CD8-positive, alpha-beta memory T cell (primary cell): Measurements from ENCODE around the gene PEX16. TPM values are rescaled to one million over a fixed set of nuclear protein-coding genes. Genes with fewer than 3 reads are reported as not detected.
"Not testable (repeated sequence)": the region's sequence is repeated elsewhere in the genome, so short reads cannot be mapped to it uniquely, and the experiment has no call there.

Experiments used
- CTCF ChIA-PET: fragments of 350-600 bp; sonication (Branson Sonifier 250); formaldehyde crosslinking; loops from one replicate; lab custom pipeline; 2021; ENCODE audit warnings: antibody characterized with exemption; lab: Charles Lee
- POLR2A ChIA-PET: fragments of 350-600 bp; sonication (Branson Sonifier 250); formaldehyde crosslinking; loops from one replicate; lab custom pipeline; 2021; ENCODE audit warnings: antibody characterized with exemption; lab: Charles Lee
- DNase-seq, 5 donors: peaks; one replicate each; pipeline versions ENCODE4 v3.0.0 to v3.0.0-alpha.2; 2020 to 2022; ENCODE audit warnings: mixed read lengths in 1 of 5
- H3K27ac ChIP-seq: one replicate; pipeline ENCODE4 v1.7.0; 2013; ENCODE audit warnings: low read depth, mild to moderate bottlenecking, low read length, moderate library complexity
- H3K27me3 ChIP-seq: 2 replicates; pipeline ENCODE4 v1.7.0; 2013; ENCODE audit warnings: low read length, mild to moderate bottlenecking; ENCODE audit not compliant: insufficient read depth, poor library complexity, severe bottlenecking
- H3K36me3 ChIP-seq: 2 replicates; pipeline ENCODE4 v1.7.0; 2013; ENCODE audit warnings: mild to moderate bottlenecking, low read length, moderate library complexity; ENCODE audit not compliant: insufficient read depth
- H3K4me1 ChIP-seq: 2 replicates; pipeline ENCODE4 v1.7.0; 2013; ENCODE audit warnings: mild to moderate bottlenecking, low read length, moderate library complexity; ENCODE audit not compliant: insufficient read depth
- H3K4me3 ChIP-seq: 2 replicates; pipeline ENCODE4 v1.7.0; 2013; ENCODE audit warnings: mild to moderate bottlenecking, low read length
- H3K9me3 ChIP-seq: 2 replicates; pipeline ENCODE4 v1.7.0; 2013; ENCODE audit warnings: mild to moderate bottlenecking, low read length
- H3K27ac Mint-ChIP-seq, 8 donors: one replicate each; pipeline ENCODE4 v1.8.0; 2020 to 2021; ENCODE audit warnings: mixed read lengths in 8 of 8, mild to moderate bottlenecking in 6 of 8, inconsistent platforms in 3 of 8, moderate library complexity in 3 of 8
- H3K27me3 Mint-ChIP-seq, 2 donors: one replicate each; pipeline ENCODE4 v1.8.0; 2020 to 2021; ENCODE audit warnings: mixed read lengths in 2 of 2, mild to moderate bottlenecking in 1 of 2, moderate library complexity in 1 of 2
- H3K36me3 Mint-ChIP-seq, 3 donors: one replicate each; pipeline ENCODE4 v1.8.0; 2020 to 2021; ENCODE audit warnings: mixed read lengths in 3 of 3, inconsistent platforms in 1 of 3, mild to moderate bottlenecking in 1 of 3
- H3K4me1 Mint-ChIP-seq, 3 donors: one replicate each; pipeline ENCODE4 v1.8.0; 2020 to 2021; ENCODE audit warnings: mixed read lengths in 3 of 3, inconsistent platforms in 1 of 3, mild to moderate bottlenecking in 1 of 3
- H3K4me3 Mint-ChIP-seq, 7 donors: one replicate each; pipeline ENCODE4 v1.8.0; 2020 to 2021; ENCODE audit warnings: mixed read lengths in 7 of 7, mild to moderate bottlenecking in 6 of 7, moderate library complexity in 4 of 7, inconsistent platforms in 2 of 7
- H3K9me3 Mint-ChIP-seq, 5 donors: one replicate each; pipeline ENCODE4 v1.8.0; 2020 to 2022; ENCODE audit warnings: mixed read lengths in 5 of 5, mild to moderate bottlenecking in 3 of 5, moderate library complexity in 2 of 5, inconsistent platforms in 1 of 5
- polyA plus RNA-seq: library from polyadenylated mRNA; unstranded; fragments of 300-500 nt; fragmentation: Illumina TruSeq; gene quantifications from one replicate; pipeline ENCODE4 v1.2.3, GENCODE V29; 2021
- total RNA-seq, 2 experiments: library from RNA; stranded (reverse); gene quantifications; one replicate each; pipeline ENCODE4 v1.2.3, GENCODE V29; 2021

PEX16 gene
- total and polyA plus RNA-seq, 3 experiments from 2014 or later: 35.1 to 63.4 (median 43.2) TPM

GRCh38 chr11:45905576-45905975 lies 12.1 kb downstream of the PEX16 start:
- H3K27me3 ChIP-seq, H3K27ac ChIP-seq, H3K4me3 ChIP-seq, H3K36me3 ChIP-seq, H3K27me3 Mint-ChIP-seq, CTCF ChIA-PET, H3K4me1 ChIP-seq, H3K9me3 ChIP-seq, H3K9me3 Mint-ChIP-seq, DNase-seq, H3K4me3 Mint-ChIP-seq, POLR2A ChIA-PET: not testable (repeated sequence)
- Mint-ChIP-seq H3K4me1 (peaks cover 3 to 23% (median 7%) of the 10 kb centered on the region in 3 donors), H3K36me3 (peaks cover 0 to 17% (median 0%) of the 10 kb centered on the region in 3 donors), H3K27ac (peak overlapping the region in 1 of 8 donors; percentile 43)

- no peak overlapping the region for H3K27ac ChIP-seq
- H3K36me3 ChIP-seq: no peaks in the 10 kb centered on the region
- H3K4me3 ChIP-seq: no peak overlapping the region
- POLR2A ChIA-PET: interaction anchor here (0.5 kb wide), 1 partner anchor 18 kb away, joined by 7 read pairs; no protein-coding TSS in a partner anchor
- peaks cover 4 to 7% of the 10 kb centered on the region in 2 donors for H3K27me3 Mint-ChIP-seq
- no peaks in the 10 kb centered on the region for H3K9me3 ChIP-seq
- H3K27ac Mint-ChIP-seq: peak overlapping the region in 1 of 8 donors; percentile 43
- DNase-seq: no peak
- H3K4me3 Mint-ChIP-seq: no peak overlapping the region
- no peaks in the 10 kb centered on the region for H3K9me3 Mint-ChIP-seq
- H3K4me1 ChIP-seq: no peaks in the 10 kb centered on the region
- H3K4me1 Mint-ChIP-seq: peaks cover 3 to 25% (median 8%) of the 10 kb centered on the region in 3 donors
- peaks cover 0 to 12% (median 0%) of the 10 kb centered on the region in 3 donors for H3K36me3 Mint-ChIP-seq
- CTCF ChIA-PET: no interaction called here
- H3K27me3 ChIP-seq: peaks cover 3% of the 10 kb centered on the region
Measured at GRCh38 chr11:45905095-45905494, 12.6 kb downstream of the PEX16 start.

GRCh38 chr11:45904309-45904915 lies 13.3 kb downstream of the PEX16 start:
- Histone ChIP-seq H3K9me3 (no peaks in the 10 kb centered on the region), H3K36me3 (no peaks in the 10 kb centered on the region), H3K27me3 (peaks cover 5% of the 10 kb centered on the region), H3K4me1 (peaks cover under 1% of the 10 kb centered on the region), H3K4me3 (no peak overlapping the region), H3K27ac (no peak overlapping the region)
- peaks cover 0 to 5% (median 0%) of the 10 kb centered on the region in 3 donors for H3K36me3 Mint-ChIP-seq
- no peaks in the 10 kb centered on the region for H3K9me3 Mint-ChIP-seq
- peak overlapping the region in 1 of 8 donors; percentile 43 for H3K27ac Mint-ChIP-seq
- POLR2A ChIA-PET: interaction anchor here (0.5 kb wide), 1 partner anchor 19 kb away, joined by 7 read pairs; no protein-coding TSS in a partner anchor
- peaks cover 3 to 27% (median 8%) of the 10 kb centered on the region in 3 donors for H3K4me1 Mint-ChIP-seq
- no peak overlapping the region for H3K4me3 Mint-ChIP-seq
- H3K27me3 Mint-ChIP-seq: peaks cover 5 to 7% of the 10 kb centered on the region in 2 donors
- DNase-seq: no peak
- CTCF ChIA-PET: no interaction called here

- Mint-ChIP-seq H3K36me3 (no peaks in the 10 kb centered on the region), H3K27me3 (peaks cover 11 to 20% of the 10 kb centered on the region in 2 donors), H3K27ac (no peak overlapping the region), H3K9me3 (no peaks in the 10 kb centered on the region), H3K4me1 (peaks cover 3 to 28% (median 8%) of the 10 kb centered on the region in 3 donors), H3K4me3 (peak overlapping the region in 1 of 7 donors; percentile 28)
- DNase-seq: no peak
- Histone ChIP-seq H3K4me3 (no peak overlapping the region), H3K36me3 (no peaks in the 10 kb centered on the region), H3K27ac (no peak overlapping the region), H3K27me3 (peaks cover 20% of the 10 kb centered on the region), H3K9me3 (no peaks in the 10 kb centered on the region), H3K4me1 (peaks cover 9% of the 10 kb centered on the region)
- ChIA-PET POLR2A (no interaction called here), CTCF (no interaction called here)
Measured at GRCh38 chr11:45902452-45903380, 15.0 kb downstream of the PEX16 start.

- ChIA-PET CTCF (interaction anchor here (0.8 kb wide), 1 partner anchor 63 kb away, joined by 3 read pairs; no protein-coding TSS in a partner anchor), POLR2A (interaction anchor here (1.2 kb wide), 1 partner anchor 14 kb away, joined by 3 read pairs; no protein-coding TSS in a partner anchor)
- H3K4me1 ChIP-seq: peaks cover 9% of the 10 kb centered on the region
- Mint-ChIP-seq H3K36me3 (no peaks in the 10 kb centered on the region), H3K9me3 (no peaks in the 10 kb centered on the region), H3K4me1 (peaks cover 3 to 25% (median 6%) of the 10 kb centered on the region in 3 donors), H3K27me3 (peaks cover 11 to 25% of the 10 kb centered on the region in 2 donors), H3K4me3 (peak overlapping the region in 2 of 7 donors; percentile 20 to 84), H3K27ac (peak overlapping the region in 1 of 8 donors; percentile 55)
- H3K27ac ChIP-seq: no peak overlapping the region
- H3K36me3 ChIP-seq: no peaks in the 10 kb centered on the region
- H3K4me3 ChIP-seq: no peak overlapping the region
- H3K9me3 ChIP-seq: no peaks in the 10 kb centered on the region
- peaks cover 20% of the 10 kb centered on the region for H3K27me3 ChIP-seq
- DNase-seq: no peak
Measured at GRCh38 chr11:45901626-45902025, 16.1 kb downstream of the PEX16 start.

GRCh38 chr11:45900916-45901617 lies 16.6 kb downstream of the PEX16 start:
- H3K36me3 Mint-ChIP-seq: no peaks in the 10 kb centered on the region
- H3K4me1 Mint-ChIP-seq: peaks cover 0 to 20% (median 3%) of the 10 kb centered on the region in 3 donors
- Histone ChIP-seq H3K4me3 (no peak overlapping the region), H3K4me1 (peaks cover 9% of the 10 kb centered on the region), H3K9me3 (no peaks in the 10 kb centered on the region), H3K36me3 (no peaks in the 10 kb centered on the region), H3K27ac (no peak overlapping the region), H3K27me3 (peaks cover 22% of the 10 kb centered on the region)
- CTCF ChIA-PET: interaction anchor here (0.8 kb wide), 1 partner anchor 64 kb away, joined by 3 read pairs; no protein-coding TSS in a partner anchor
- H3K27me3 Mint-ChIP-seq: peaks cover 10 to 25% of the 10 kb centered on the region in 2 donors
- no peaks in the 10 kb centered on the region for H3K9me3 Mint-ChIP-seq
- H3K4me3 Mint-ChIP-seq: peak overlapping the region; percentile 54 to 87 (median 63)
- no peak for DNase-seq
- POLR2A ChIA-PET: interaction anchor here (1.2 kb wide), 1 partner anchor 15 kb away, joined by 3 read pairs; no protein-coding TSS in a partner anchor
- H3K27ac Mint-ChIP-seq: no peak overlapping the region

- peaks cover 10 to 31% of the 10 kb centered on the region in 2 donors for H3K27me3 Mint-ChIP-seq
- H3K4me1 ChIP-seq, H3K27ac ChIP-seq, CTCF ChIA-PET, H3K4me3 ChIP-seq, H3K9me3 Mint-ChIP-seq, H3K9me3 ChIP-seq, H3K36me3 ChIP-seq, H3K36me3 Mint-ChIP-seq, DNase-seq, POLR2A ChIA-PET: not testable (repeated sequence)
- peaks cover 24% of the 10 kb centered on the region for H3K27me3 ChIP-seq
- H3K4me1 Mint-ChIP-seq: peaks cover 0 to 15% (median 1%) of the 10 kb centered on the region in 3 donors
- peak overlapping the region in 1 of 8 donors; percentile 46 for H3K27ac Mint-ChIP-seq
- peak overlapping the region; percentile 54 to 87 (median 63) for H3K4me3 Mint-ChIP-seq
Measured at GRCh38 chr11:45900175-45900800, 17.4 kb downstream of the PEX16 start.
